Upper lobe of right lung (tissue), 1 donor: ENCODE measurements around the gene DEAF1. TPM values are rescaled to one million over a fixed set of nuclear protein-coding genes. Genes with fewer than 3 reads are reported as not detected.

ENCODE experiments used
- ATAC-seq: fragments of 200-7000 bp; cut with Tn5 transposase; one replicate; pipeline ENCODE4 v1.9.1; 2020; ENCODE audit warnings: mild to moderate bottlenecking, moderate library complexity
- DNase-seq: peaks from one replicate; pipeline ENCODE4 v3.0.0-alpha.2; 2020
- H3K27ac ChIP-seq: fragments of 200-600 bp; one replicate; pipeline ENCODE4 v1.8.0; 2022
- H3K27me3 ChIP-seq: fragments of 200-600 bp; one replicate; pipeline ENCODE4 v1.8.0; 2022; ENCODE audit warnings: mild to moderate bottlenecking
- H3K36me3 ChIP-seq: fragments of 200-600 bp; one replicate; pipeline ENCODE4 v1.8.0; 2022
- H3K4me1 ChIP-seq: fragments of 200-600 bp; one replicate; pipeline ENCODE4 v1.8.0; 2022
- H3K4me3 ChIP-seq: fragments of 200-600 bp; one replicate; pipeline ENCODE4 v1.8.0; 2022; ENCODE audit warnings: mild to moderate bottlenecking
- H3K9me3 ChIP-seq: fragments of 200-600 bp; one replicate; pipeline ENCODE4 v1.8.0; 2022
- CTCF ChIP-seq: fragments of 200-600 bp; IDR thresholded peaks from one replicate; pipeline ENCODE4 v1.8.0; 2022; ENCODE audit warnings: antibody characterized with exemption
- intact Hi-C: fragments of 100-400 bp; cut with DNase I; formaldehyde crosslinking; loops from one replicate; pipeline ENCODE4 v1.11.0; 2022
- total RNA-seq: library from RNA; stranded (reverse); fragmentation: NEBNext Ultra II Directional; extraction: Animal tissue kit (Norgen Biotek cat#: 25700); gene quantifications from one replicate; pipeline ENCODE4 v1.2.1, GENCODE V29; 2021
- donor health status: DM: no; HTN: yes; CAD: no; lungs with severe emphysema.

Gene DEAF1
- total RNA-seq, 1 donor from 2014 or later, result 27.1 TPM

GRCh38 chr11:695538-696248 is 671 bp upstream of the DEAF1 start, which contains the start of gene TMEM80:
TMEM80 (plus strand) TSS chr11:695816; CDS start chr11:695828, 12 bp downstream.
- Histone ChIP-seq H3K4me1 (peaks cover 32% of the 10 kb centered on the region), H3K36me3 (peaks cover 17% of the 10 kb centered on the region), H3K4me3 (peak within 1 kb of the TSS; percentile 71), H3K27me3 (no peaks in the 10 kb centered on the region), H3K9me3 (no peaks in the 10 kb centered on the region), H3K27ac (peak within 1 kb of the TSS; percentile 99)
- TF ChIP-seq CTCF, result no peak
- peak; percentile 89 for ATAC-seq
- intact Hi-C loops, result no loop called here
- DNase-seq, result peak; percentile 100

- DNase-seq (no peak), ATAC-seq (no peak)
- Histone ChIP-seq H3K4me3 (peak overlapping the region; percentile 71), H3K4me1 (peaks cover 32% of the 10 kb centered on the region), H3K36me3 (peaks cover 18% of the 10 kb centered on the region), H3K27ac (peak overlapping the region; percentile 99), H3K27me3 (no peaks in the 10 kb centered on the region), H3K9me3 (no peaks in the 10 kb centered on the region)
- TF ChIP-seq CTCF, result no peak
- intact Hi-C loops, result no loop called here
These were observed 191 bp upstream of the DEAF1 start for GRCh38 chr11:695288-695537.

GRCh38 chr11:693887-694562 is 997 bp downstream of the DEAF1 start:
- H3K4me3 ChIP-seq, result peak overlapping the region; percentile 71
- peaks cover 32% of the 10 kb centered on the region for H3K4me1 ChIP-seq
- no peaks in the 10 kb centered on the region for H3K27me3 ChIP-seq
- peak overlapping the region; percentile 99 for H3K27ac ChIP-seq
- no peak for TF ChIP-seq CTCF
- intact Hi-C loops, result no loop called here
- no peaks in the 10 kb centered on the region for H3K9me3 ChIP-seq
- DNase-seq, result peak; percentile 73
- no peak for ATAC-seq
- peaks cover 14% of the 10 kb centered on the region for H3K36me3 ChIP-seq

- H3K27ac ChIP-seq, result no peak overlapping the region
- DNase-seq, result no peak
These were observed 1.6 kb downstream of the DEAF1 start for GRCh38 chr11:693415-693831.

GRCh38 chr11:692824-693414 is 2.1 kb downstream of the DEAF1 start:
- Histone ChIP-seq H3K27ac (no peak overlapping the region), H3K9me3 (no peaks in the 10 kb centered on the region), H3K4me1 (peaks cover 30% of the 10 kb centered on the region), H3K27me3 (no peaks in the 10 kb centered on the region), H3K36me3 (peaks cover 23% of the 10 kb centered on the region), H3K4me3 (peak overlapping the region; percentile 25)
- TF ChIP-seq CTCF, result no peak
- ATAC-seq, result no peak
- intact Hi-C loops, result no loop called here
- no peak for DNase-seq

More at GRCh38 chr11:693415-693831, 1.6 kb downstream of the DEAF1 start:
- ATAC-seq, result no peak
- intact Hi-C loops, result no loop called here
- TF ChIP-seq CTCF, result no peak
- H3K4me1 ChIP-seq, result peaks cover 32% of the 10 kb centered on the region
- H3K9me3 ChIP-seq, result no peaks in the 10 kb centered on the region
- peak overlapping the region; percentile 25 for H3K4me3 ChIP-seq
- no peaks in the 10 kb centered on the region for H3K27me3 ChIP-seq
- H3K36me3 ChIP-seq, result peaks cover 18% of the 10 kb centered on the region
